GM12878 (cell line): Measurements from ENCODE around the gene BLOC1S4. TPM values are rescaled to one million over a fixed set of nuclear protein-coding genes. Genes with fewer than 3 reads are reported as not detected.

Experiments
- ATAC-seq: fragments of 200-7000 bp; cut with Tn5 transposase; 3 replicates; pipeline ENCODE4 v1.9.1; 2020; ENCODE audit warnings: mild to moderate bottlenecking, moderate library complexity
- BruUV-seq: library from RNA; stranded (reverse); fragments of 400-500 nt; replicated peaks from 2 replicates; lab custom pipeline; 2021; lab: Mats Ljungman, UMichigan
- CTCF ChIA-PET: fragments of 300-600 bp; sonication (Branson Sonifier 250); formaldehyde crosslinking; extraction: SDS; loops from one replicate; lab custom pipeline; 2021; ENCODE audit warnings: inconsistent platforms; lab: Yijun Ruan, JAX
- POLR2A ChIA-PET: fragments of 350-600 bp; formaldehyde crosslinking; extraction: SDS; loops from one replicate; lab custom pipeline; 2021; ENCODE audit warnings: inconsistent platforms; lab: Charles Lee
- RAD21 ChIA-PET: fragments of 300-600 bp; sonication (Branson Sonifier 250); formaldehyde crosslinking; loops from one replicate; lab custom pipeline; 2023; ENCODE audit warnings: antibody characterized with exemption; ENCODE audit not compliant: unreplicated experiment; lab: Charles Lee
- SMC1A ChIA-PET: fragments of 300-600 bp; sonication (Branson Sonifier 250); formaldehyde crosslinking; loops from one replicate; lab custom pipeline; 2023; ENCODE audit not compliant: unreplicated experiment, uncharacterized antibody; lab: Charles Lee
- DNase-seq: peaks from one replicate; pipeline ENCODE4 v3.0.0-alpha.2; 2011; ENCODE audit warnings: low read depth, low spot score
- FAIRE-seq: peaks from 3 replicates; lab custom pipeline; 2011; peaks lifted over from hg19 to GRCh38; lab: Jason Lieb, UNC
- H2AFZ ChIP-seq: 2 replicates; pipeline ENCODE4 v1.6.0; 2011; ENCODE audit warnings: low read depth, low read length, control low read depth; ENCODE audit not compliant: control insufficient read depth
- H3K27ac ChIP-seq: 2 replicates; pipeline ENCODE4 v1.5.1; 2011; ENCODE audit warnings: control low read depth; ENCODE audit not compliant: control insufficient read depth, insufficient read depth
- H3K27me3 ChIP-seq, 2 experiments: replicated peaks in 1 of 2; 2 replicates each; pipeline versions ENCODE4 v1.6.0 to v1.6.1; 2011; ENCODE audit warnings: low read length in 1 of 2; ENCODE audit not compliant: control insufficient read depth in 2 of 2, insufficient read depth in 2 of 2
- H3K36me3 ChIP-seq, 2 experiments: 2 replicates each; pipeline ENCODE4 v1.5.1; 2011; ENCODE audit warnings: low read length in 1 of 2; ENCODE audit not compliant: control insufficient read depth in 2 of 2, insufficient read depth in 2 of 2
- H3K4me1 ChIP-seq: 2 replicates; pipeline ENCODE4 v1.6.1; 2011; ENCODE audit warnings: mild to moderate bottlenecking, low read length, moderate library complexity, mixed read lengths; ENCODE audit not compliant: control insufficient read depth, insufficient read depth
- H3K4me2 ChIP-seq: 2 replicates; pipeline ENCODE4 v1.6.0; 2011; ENCODE audit warnings: control low read depth; ENCODE audit not compliant: control insufficient read depth, insufficient read depth
- H3K4me3 ChIP-seq: fragments of 200-600 bp; sonication (generic); 2 replicates; pipeline ENCODE4 v1.5.1; 2016
- H3K79me2 ChIP-seq: 2 replicates; pipeline ENCODE4 v1.6.0; 2011; ENCODE audit warnings: low read length; ENCODE audit not compliant: control insufficient read depth, insufficient read depth
- H3K9ac ChIP-seq: 2 replicates; pipeline ENCODE4 v1.8.0; 2011; ENCODE audit warnings: low read length, control low read depth, mixed read lengths; ENCODE audit not compliant: control insufficient read depth, insufficient read depth
- H3K9me3 ChIP-seq: replicated peaks from 3 replicates; pipeline ENCODE4 v1.5.1; 2011; ENCODE audit warnings: mild to moderate bottlenecking, low read length; ENCODE audit not compliant: control insufficient read depth, insufficient read depth
- H4K20me1 ChIP-seq: 2 replicates; pipeline ENCODE4 v1.6.0; 2011; ENCODE audit not compliant: control insufficient read depth, insufficient read depth
- E2F8 ChIP-seq: fragments of 450-650 bp; IDR thresholded peaks from 2 replicates; pipeline ENCODE4 v1.6.1; 2018; ENCODE audit warnings: mild to moderate bottlenecking, low read depth, moderate library complexity; ENCODE audit not compliant: partially characterized antibody
- EED ChIP-seq: sonication (generic); IDR thresholded peaks from 2 replicates; pipeline ENCODE4 v1.6.1; 2016; ENCODE audit warnings: antibody characterized with exemption, low read depth
- MYB ChIP-seq: fragments of 150-350 bp; IDR thresholded peaks from 2 replicates; pipeline ENCODE4 v1.6.1; 2014; ENCODE audit warnings: mild to moderate bottlenecking, low read depth, low read length, borderline replicate concordance
- SREBF2 ChIP-seq: IDR thresholded peaks from 2 replicates; pipeline ENCODE4 v1.6.1; 2012; ENCODE audit warnings: mild to moderate bottlenecking, low read length
- USF1 ChIP-seq: IDR thresholded peaks from 2 replicates; pipeline ENCODE4 v1.6.1; 2011; ENCODE audit warnings: borderline replicate concordance, low read depth, mild to moderate bottlenecking, moderate library complexity, mixed read lengths, low read length; ENCODE audit not compliant: insufficient read depth; ENCODE audit errors: extremely low read length
- WGBS: methylation state at CpG from one replicate; pipeline ENCODE4 v1.1.6; 2016; ENCODE audit warnings: low lambda C conversion rate; ENCODE audit not compliant: insufficient replicate concordance, insufficient coverage; ENCODE audit errors: missing lambda C conversion rate; 5-methylcytosine and 5-hydroxymethylcytosine counted together
- in situ Hi-C: fragments of 300-500 bp; cut with MboI; formaldehyde crosslinking; loops from 9 replicates; pipeline ENCODE4 v1.14.3; 2018; ENCODE audit warnings: mixed read lengths
- intact Hi-C: fragments of 100-400 bp; cut with micrococcal nuclease; formaldehyde crosslinking; loops from one replicate; pipeline ENCODE4 v1.14.2; 2022; ENCODE audit not compliant: unreplicated experiment
- polyA plus RNA-seq, 11 experiments: library from polyadenylated mRNA; depleted of rRNA in 4 of 11; unstranded in 6 of 11; stranded (reverse) in 5 of 11; fragments of >200 nt; fragmentation: Nextera tagmentation in 4 of 11; fragmentation: Illumina TruSeq in 1 of 11; extraction: Ambion mirVana in 4 of 11; extraction: Trizol in 1 of 11; gene quantifications; 1 replicate in 1 of 11; 2 replicates in 10 of 11; pipeline versions ENCODE4 v1.2.1 to v1.2.3, GENCODE V29; 2011 to 2016; ENCODE audit warnings: inconsistent platforms in 2 of 11, missing spikeins in 2 of 11, low read depth in 1 of 11
- total RNA-seq, 4 experiments: library from RNA; depleted of rRNA in 3 of 4; stranded (reverse); fragments of >200 nt in 3 of 4; fragmentation: Illumina TruSeq in 1 of 4; extraction: Trizol in 1 of 4; gene quantifications; 2 replicates each; pipeline versions ENCODE4 v1.2.1 to v1.2.3, GENCODE V29; 2013 to 2021

Gene BLOC1S4
- total and polyA plus RNA-seq, 10 of the 15 experiments (the other 5 are each of a cell fraction or from before 2014, with no cell fraction given): 2.7 to 23.8 (median 9.5) TPM

- H3K36me3 ChIP-seq: no peaks in the 10 kb centered on the region
- H3K9ac ChIP-seq: no peak overlapping the region
- 35% methylated on average over 9 of the region's 9 CpGs for WGBS
Measured at GRCh38 chr4:6753891-6754290, 37.9 kb downstream of the BLOC1S4 start.

More at GRCh38 chr4:6753891-6754290, 37.9 kb downstream of the BLOC1S4 start:
- in situ Hi-C loops (no loop called here), intact Hi-C loops (no loop called here)
- Histone ChIP-seq H3K27ac (no peak overlapping the region), H3K27me3 (no peaks in the 10 kb centered on the region; a peak in 1 of 4 replicates), H2AFZ (no peak overlapping the region), H4K20me1 (no peaks in the 10 kb centered on the region), H3K4me3 (no peak overlapping the region), H3K79me2 (no peaks in the 10 kb centered on the region), H3K9me3 (no peaks in the 10 kb centered on the region), H3K4me1 (no peaks in the 10 kb centered on the region), H3K4me2 (no peak overlapping the region)
- TF ChIP-seq USF1 (no peak), EED (no peak), E2F8 (no peak), MYB (no peak), SREBF2 (no peak)
- ChIA-PET CTCF (no interaction called here), SMC1A (no interaction called here), RAD21 (no interaction called here), POLR2A (no interaction called here)
- no TSS peak for BruUV-seq
- ATAC-seq (no peak), FAIRE-seq (no peak), DNase-seq (no peak)
